B cell (primary cell): ENCODE data around the gene MUC20. TPM values are rescaled to one million over a fixed set of nuclear protein-coding genes. Genes with fewer than 3 reads are reported as not detected.

Source experiments
- ATAC-seq: fragments of 200-7000 bp; cut with Tn5 transposase; one replicate; pipeline ENCODE4 v1.10.0; 2021; ENCODE audit warnings: low read depth, mild to moderate bottlenecking, moderate number of reproducible peaks, moderate library complexity
- CTCF ChIA-PET: fragments of 350-600 bp; sonication (Branson Sonifier 250); formaldehyde crosslinking; loops from one replicate; lab custom pipeline; 2021; ENCODE audit warnings: antibody characterized with exemption, inconsistent platforms; lab: Charles Lee
- POLR2A ChIA-PET: fragments of 350-600 bp; sonication (Branson Sonifier 250); formaldehyde crosslinking; loops from one replicate; lab custom pipeline; 2021; ENCODE audit warnings: antibody characterized with exemption; lab: Charles Lee
- DNase-seq: peaks from one replicate; pipeline ENCODE4 v3.0.0; 2013
- H2AFZ ChIP-seq: 2 replicates; pipeline ENCODE4 v1.6.1; 2012; ENCODE audit warnings: mild to moderate bottlenecking, low read depth, low read length; ENCODE audit not compliant: insufficient read depth, poor library complexity, severe bottlenecking
- H3K27ac ChIP-seq, 2 donors: 1 replicate in 1 of 2; 2 replicates in 1 of 2; pipeline ENCODE4 v1.5.1; 2012 to 2013; ENCODE audit warnings: low read length in 2 of 2, mild to moderate bottlenecking in 2 of 2, moderate library complexity in 1 of 2
- H3K27me3 ChIP-seq, 4 experiments: fragments of 200-600 bp in 1 of 4; sonication (generic) in 1 of 4; replicated peaks in 1 of 4; 1 replicate in 2 of 4; 2 replicates in 2 of 4; pipeline versions ENCODE4 v1.6.1 to v1.7.0; 2013 to 2016; ENCODE audit warnings: low read length in 3 of 4, mild to moderate bottlenecking in 2 of 4, mixed read lengths in 1 of 4, moderate library complexity in 1 of 4; ENCODE audit not compliant: insufficient read depth in 4 of 4, control insufficient read depth in 3 of 4; ENCODE audit errors: control extremely low read depth in 1 of 4
- H3K36me3 ChIP-seq, 2 experiments: replicated peaks in 1 of 2; 1 replicate in 1 of 2; 2 replicates in 1 of 2; pipeline versions ENCODE4 v1.6.1 to v1.7.1; 2013; ENCODE audit warnings: low read length in 1 of 2; ENCODE audit not compliant: insufficient read depth in 2 of 2, control insufficient read depth in 1 of 2; ENCODE audit errors: control extremely low read depth in 1 of 2, extremely low read depth in 1 of 2
- H3K4me1 ChIP-seq, 2 donors: fragments of 200-600 bp in 1 of 2; sonication (generic) in 1 of 2; 1 replicate in 1 of 2; 2 replicates in 1 of 2; pipeline versions ENCODE4 v1.5.1 to v1.6.1; 2013 to 2017; ENCODE audit warnings: low read length in 2 of 2; ENCODE audit not compliant: control insufficient read depth in 2 of 2, insufficient read depth in 2 of 2
- H3K4me2 ChIP-seq: replicated peaks from 2 replicates; pipeline ENCODE3; 2012; ENCODE audit warnings: mild to moderate bottlenecking, low read depth, low read length; ENCODE audit not compliant: poor library complexity, severe bottlenecking
- H3K4me3 ChIP-seq, 5 experiments: fragments of 200-600 bp in 1 of 5; sonication (generic) in 1 of 5; 1 replicate in 3 of 5; 2 replicates in 2 of 5; pipeline versions ENCODE4 v1.5.1 to v1.7.0; 2011 to 2016; ENCODE audit warnings: low read length in 4 of 5, mild to moderate bottlenecking in 4 of 5, low read depth in 2 of 5, control low read depth in 1 of 5, moderate library complexity in 1 of 5; ENCODE audit not compliant: insufficient read depth in 1 of 5; ENCODE audit errors: control extremely low read depth in 1 of 5, extremely low read depth in 1 of 5
- H3K79me2 ChIP-seq: fragments of 200-600 bp; sonication (generic); one replicate; pipeline ENCODE4 v1.6.0; 2016; ENCODE audit warnings: low read length; ENCODE audit not compliant: control insufficient read depth, insufficient read depth
- H3K9ac ChIP-seq: fragments of 200-600 bp; sonication (generic); 2 replicates; pipeline ENCODE4 v1.6.1; 2017; ENCODE audit warnings: mild to moderate bottlenecking, low read length, moderate library complexity
- H3K9me3 ChIP-seq, 3 donors: one replicate each; pipeline versions ENCODE4 v1.6.1 to v1.7.1; 2013; ENCODE audit warnings: low read length in 2 of 3; ENCODE audit not compliant: control insufficient read depth in 2 of 3, insufficient read depth in 1 of 3; ENCODE audit errors: control extremely low read depth in 1 of 3
- H4K20me1 ChIP-seq: 2 replicates; pipeline ENCODE4 v1.6.0; 2012; ENCODE audit warnings: mild to moderate bottlenecking, low read length; ENCODE audit not compliant: insufficient read depth, control insufficient read depth, poor library complexity, severe bottlenecking
- H3K27ac Mint-ChIP-seq: one replicate; pipeline ENCODE4 v1.8.0; 2021; ENCODE audit warnings: mixed read lengths
- H3K27me3 Mint-ChIP-seq: one replicate; pipeline ENCODE4 v1.8.0; 2021; ENCODE audit warnings: mixed read lengths
- H3K4me1 Mint-ChIP-seq: one replicate; pipeline ENCODE4 v1.8.0; 2021; ENCODE audit warnings: mixed read lengths
- H3K4me3 Mint-ChIP-seq: one replicate; pipeline ENCODE4 v1.8.0; 2021; ENCODE audit warnings: mixed read lengths
- H3K9me3 Mint-ChIP-seq: one replicate; pipeline ENCODE4 v1.8.0; 2022; ENCODE audit warnings: mixed read lengths; ENCODE audit not compliant: insufficient read depth
- EZH2 ChIP-seq: IDR thresholded peaks from 2 replicates; pipeline ENCODE4 v1.6.1; 2012; ENCODE audit warnings: borderline replicate concordance, low read depth, mild to moderate bottlenecking, moderate library complexity, low read length; ENCODE audit not compliant: insufficient read depth, poor library complexity, severe bottlenecking
- WGBS: methylation state at CpG from one replicate; pipeline ENCODE4 v1.1.5; 2013; ENCODE audit warnings: missing lambda C conversion rate; ENCODE audit not compliant: insufficient coverage; 5-methylcytosine and 5-hydroxymethylcytosine counted together
- intact Hi-C: fragments of 100-400 bp; cut with micrococcal nuclease; formaldehyde crosslinking; loops from one replicate; pipeline ENCODE4 v1.10.0; 2022
- polyA plus RNA-seq: library from polyadenylated mRNA; depleted of rRNA; stranded (reverse); fragments of >200 nt; gene quantifications from 2 replicates; pipeline ENCODE4 v1.2.3, GENCODE V29; 2012
- total RNA-seq, 2 donors: library from RNA; stranded (reverse); fragments of 120-200 nt in 1 of 2; gene quantifications; 1 replicate in 1 of 2; 2 replicates in 1 of 2; pipeline versions ENCODE4 v1.2.3 to v1.2.4, GENCODE V29; 2013 to 2022
- TF ChIP-seq, protein P1 (sequence below): fragments of 200-600 bp; IDR thresholded peaks from one replicate; pipeline ENCODE4 v1.8.0; 2022; ENCODE audit warnings: antibody characterized with exemption, mild to moderate bottlenecking

The MUC20 gene
- total and polyA plus RNA-seq, 2 donors (not counting 1 experiment from before 2014, with no cell fraction given) = 11.0 to 15.6 TPM

GRCh38 chr3:195760345-195761122 is 39.8 kb downstream of the MUC20 start:
- intact Hi-C loops = no loop called here
- Histone ChIP-seq H3K79me2 (no peaks in the 10 kb centered on the region), H3K9ac (no peak overlapping the region), H3K9me3 (no peaks in the 10 kb centered on the region), H3K4me2 (no peak overlapping the region), H4K20me1 (no peaks in the 10 kb centered on the region), H3K27me3 (peaks cover 0 to 32% (median 7%) of the 10 kb centered on the region in 4 experiments), H2AFZ (no peak overlapping the region), H3K36me3 (no peaks in the 10 kb centered on the region), H3K27ac (no peak overlapping the region), H3K4me1 (peaks cover 0 to 3% of the 10 kb centered on the region in 2 donors), H3K4me3 (no peak overlapping the region)
- no peak for DNase-seq
- H3K9me3 Mint-ChIP-seq = no peaks in the 10 kb centered on the region
- no peak for ATAC-seq
- ChIA-PET CTCF (no interaction called here), POLR2A (no interaction called here)
- H3K4me3 Mint-ChIP-seq = no peak overlapping the region
- peaks cover 52% of the 10 kb centered on the region for H3K27me3 Mint-ChIP-seq
- TF ChIP-seq, protein P1, sequence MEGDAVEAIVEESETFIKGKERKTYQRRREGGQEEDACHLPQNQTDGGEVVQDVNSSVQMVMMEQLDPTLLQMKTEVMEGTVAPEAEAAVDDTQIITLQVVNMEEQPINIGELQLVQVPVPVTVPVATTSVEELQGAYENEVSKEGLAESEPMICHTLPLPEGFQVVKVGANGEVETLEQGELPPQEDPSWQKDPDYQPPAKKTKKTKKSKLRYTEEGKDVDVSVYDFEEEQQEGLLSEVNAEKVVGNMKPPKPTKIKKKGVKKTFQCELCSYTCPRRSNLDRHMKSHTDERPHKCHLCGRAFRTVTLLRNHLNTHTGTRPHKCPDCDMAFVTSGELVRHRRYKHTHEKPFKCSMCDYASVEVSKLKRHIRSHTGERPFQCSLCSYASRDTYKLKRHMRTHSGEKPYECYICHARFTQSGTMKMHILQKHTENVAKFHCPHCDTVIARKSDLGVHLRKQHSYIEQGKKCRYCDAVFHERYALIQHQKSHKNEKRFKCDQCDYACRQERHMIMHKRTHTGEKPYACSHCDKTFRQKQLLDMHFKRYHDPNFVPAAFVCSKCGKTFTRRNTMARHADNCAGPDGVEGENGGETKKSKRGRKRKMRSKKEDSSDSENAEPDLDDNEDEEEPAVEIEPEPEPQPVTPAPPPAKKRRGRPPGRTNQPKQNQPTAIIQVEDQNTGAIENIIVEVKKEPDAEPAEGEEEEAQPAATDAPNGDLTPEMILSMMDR = no peak
- TF ChIP-seq EZH2 = no peak
- WGBS = 87% methylated on average over 24 of the region's 24 CpGs
- no peaks in the 10 kb centered on the region for H3K4me1 Mint-ChIP-seq
- H3K27ac Mint-ChIP-seq = no peak overlapping the region

GRCh38 chr3:195761123-195761566 is 40.4 kb downstream of the MUC20 start:
- Histone ChIP-seq H3K4me1 (peaks cover 0 to 3% of the 10 kb centered on the region in 2 donors), H3K4me2 (no peak overlapping the region), H3K27me3 (peaks cover 0 to 32% (median 7%) of the 10 kb centered on the region in 4 experiments), H3K27ac (no peak overlapping the region), H3K4me3 (no peak overlapping the region), H2AFZ (no peak overlapping the region), H3K9ac (no peak overlapping the region), H4K20me1 (no peaks in the 10 kb centered on the region), H3K9me3 (no peaks in the 10 kb centered on the region), H3K36me3 (no peaks in the 10 kb centered on the region), H3K79me2 (no peaks in the 10 kb centered on the region)
- ChIA-PET POLR2A (no interaction called here), CTCF (no interaction called here)
- intact Hi-C loops = no loop called here
- Mint-ChIP-seq H3K9me3 (no peaks in the 10 kb centered on the region), H3K27ac (no peak overlapping the region), H3K4me1 (no peaks in the 10 kb centered on the region), H3K4me3 (no peak overlapping the region), H3K27me3 (peaks cover 48% of the 10 kb centered on the region)
- ATAC-seq (no peak), DNase-seq (no peak)
- TF ChIP-seq EZH2 = no peak
- TF ChIP-seq, protein P1 = no peak
- 67% methylated on average over 3 of the region's 10 CpGs for WGBS
